NCI-H1694 treated with DMSO at 0.1 percent for 48 hours (cell line): ENCODE data around the gene CDH4.

ENCODE experiments used
- DNase-seq: peaks from one replicate; lab custom pipeline; 2025; lab: John Stamatoyannopoulos, UW

Gene CDH4

DNA sequence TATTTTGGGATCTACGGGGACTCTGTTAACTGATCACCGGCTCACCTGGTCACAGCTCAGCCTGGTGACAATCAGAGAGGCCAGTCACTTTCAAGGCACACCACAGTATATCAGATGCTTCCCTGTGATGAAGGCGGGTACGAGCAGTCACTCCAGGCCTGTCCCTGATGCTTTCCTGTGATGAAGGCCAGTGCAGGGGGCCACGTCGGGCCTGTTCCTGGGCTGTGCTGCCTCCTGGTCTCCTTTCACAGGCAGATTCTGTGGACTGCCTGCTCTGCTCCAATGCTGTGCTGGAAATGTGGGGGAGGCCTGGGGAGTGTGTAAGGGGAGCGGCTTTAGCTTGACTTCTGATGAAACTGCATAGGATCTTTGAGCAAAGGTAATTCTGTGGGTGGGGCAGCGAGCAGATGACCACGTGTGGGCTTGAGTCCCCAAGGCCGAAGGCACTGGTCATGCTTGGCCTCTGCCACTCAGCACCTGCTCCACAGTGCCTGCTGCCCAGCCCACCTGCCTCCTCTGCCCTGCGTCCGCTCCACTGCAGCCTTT, 441.1 kb downstream of the CDH4 start:
- no peak for DNase-seq

DNA sequence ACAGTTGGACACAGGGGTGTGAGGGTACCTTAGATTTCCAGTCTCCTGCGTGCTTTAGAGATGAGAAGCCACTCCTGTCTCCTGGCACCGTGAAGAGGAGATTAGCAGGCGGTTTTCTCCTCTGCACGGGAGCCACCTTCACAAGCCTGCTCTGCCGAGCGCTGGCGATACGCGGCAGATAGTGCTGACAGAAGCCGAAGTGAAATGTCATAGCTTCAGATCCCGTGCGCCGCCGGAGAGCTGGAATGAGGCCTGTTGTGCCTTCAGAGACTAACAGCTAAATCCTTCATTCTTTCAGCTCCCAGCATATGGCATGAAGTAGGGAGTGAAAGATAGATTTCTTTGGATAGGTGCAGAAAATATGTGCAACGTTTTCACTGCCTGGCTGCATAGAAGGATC, 442.6 kb downstream of the CDH4 start:
- no peak for DNase-seq

DNA sequence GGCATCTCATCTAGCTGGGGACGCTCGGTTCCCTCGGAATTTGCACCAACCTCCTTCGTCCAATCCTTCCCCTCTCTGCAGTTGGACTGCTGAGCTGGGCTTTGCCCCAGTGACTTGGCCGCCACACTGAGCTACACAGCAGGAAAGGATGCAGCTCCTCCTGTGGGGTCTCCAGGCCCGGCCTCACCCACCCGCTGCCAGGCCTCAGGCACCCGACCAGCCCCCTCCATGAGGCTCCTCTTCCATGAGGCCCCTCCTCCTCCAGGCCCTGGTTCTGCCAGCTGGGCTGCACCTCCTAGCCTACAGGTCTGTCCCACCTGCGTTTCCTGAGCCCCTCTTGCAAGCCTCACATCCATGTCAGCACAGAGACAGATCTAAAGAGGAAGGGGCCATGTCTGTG, 443.7 kb downstream of the CDH4 start:
- DNase-seq = no peak

DNA sequence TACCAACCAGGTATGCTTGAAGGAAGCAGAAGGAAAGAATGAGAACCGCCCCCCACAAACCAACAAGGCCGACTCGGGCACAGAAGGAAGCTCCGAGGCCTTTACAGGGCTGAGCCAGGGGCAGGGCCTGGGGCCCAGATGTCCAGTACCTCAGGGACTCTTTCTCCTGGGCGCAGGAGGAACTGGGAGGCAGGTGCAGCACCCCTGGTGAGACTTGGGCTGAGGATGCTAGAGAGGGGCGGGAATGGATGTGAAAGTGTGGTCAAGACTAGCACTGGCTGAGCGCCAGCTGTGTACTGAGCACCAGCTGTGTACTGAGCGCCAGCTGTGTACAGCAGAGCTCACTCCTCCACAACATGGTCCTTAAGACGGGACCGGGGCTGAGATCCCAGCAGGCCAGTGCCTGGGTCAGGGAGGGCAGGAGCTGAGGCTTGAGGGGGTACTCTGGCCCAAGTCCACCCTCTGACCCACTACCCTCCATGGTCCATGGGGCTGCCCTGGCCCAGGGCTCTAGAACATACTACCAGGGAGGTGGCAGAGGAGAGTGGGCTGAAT, 444.2 kb downstream of the CDH4 start:
- no peak for DNase-seq

DNA sequence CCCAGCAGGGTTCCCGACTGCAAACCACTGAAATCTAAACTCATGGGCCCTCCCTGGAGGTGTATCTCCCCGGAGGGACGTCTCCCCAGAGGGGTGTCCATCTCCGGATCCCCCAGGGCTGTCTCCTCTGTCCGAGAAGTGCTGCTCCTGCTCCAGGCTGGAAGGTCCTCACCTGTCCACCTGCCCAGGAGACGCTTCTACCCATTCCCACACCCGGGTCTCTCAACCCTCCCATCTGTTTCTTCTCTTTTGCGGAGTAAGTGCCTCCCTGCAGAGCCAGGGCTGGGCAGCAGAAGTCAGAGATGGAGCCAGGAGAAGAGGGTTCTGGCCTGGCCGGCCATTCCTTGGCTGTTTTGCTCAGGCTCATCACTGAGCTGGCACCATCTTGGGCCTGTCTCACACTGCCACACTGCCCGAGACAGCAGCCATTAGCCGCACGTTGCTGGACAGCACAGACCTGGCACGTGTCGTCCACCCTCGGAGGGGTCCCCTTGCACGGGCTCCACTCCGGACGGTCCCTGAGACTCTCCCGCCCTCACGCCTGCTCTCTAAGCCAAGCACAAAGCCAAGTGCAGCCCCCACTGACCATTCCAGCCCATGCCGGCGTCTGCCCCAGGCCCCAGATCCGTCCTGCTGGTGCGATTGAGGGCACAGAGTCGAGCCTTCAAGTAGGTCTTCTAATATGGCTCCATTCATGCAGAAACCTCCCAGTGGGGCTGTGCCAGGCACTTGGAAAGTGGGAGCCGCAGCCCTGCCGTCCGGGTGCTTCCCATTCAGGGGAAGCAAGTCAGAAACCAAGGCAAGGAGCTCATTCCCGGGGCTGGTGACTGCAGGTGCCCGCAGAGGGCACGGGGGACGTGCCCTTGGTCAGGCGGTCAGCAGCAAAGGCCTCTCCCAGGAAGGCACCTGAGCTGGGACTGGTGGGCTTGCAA, 445.9 kb downstream of the CDH4 start:
- no peak for DNase-seq

DNA sequence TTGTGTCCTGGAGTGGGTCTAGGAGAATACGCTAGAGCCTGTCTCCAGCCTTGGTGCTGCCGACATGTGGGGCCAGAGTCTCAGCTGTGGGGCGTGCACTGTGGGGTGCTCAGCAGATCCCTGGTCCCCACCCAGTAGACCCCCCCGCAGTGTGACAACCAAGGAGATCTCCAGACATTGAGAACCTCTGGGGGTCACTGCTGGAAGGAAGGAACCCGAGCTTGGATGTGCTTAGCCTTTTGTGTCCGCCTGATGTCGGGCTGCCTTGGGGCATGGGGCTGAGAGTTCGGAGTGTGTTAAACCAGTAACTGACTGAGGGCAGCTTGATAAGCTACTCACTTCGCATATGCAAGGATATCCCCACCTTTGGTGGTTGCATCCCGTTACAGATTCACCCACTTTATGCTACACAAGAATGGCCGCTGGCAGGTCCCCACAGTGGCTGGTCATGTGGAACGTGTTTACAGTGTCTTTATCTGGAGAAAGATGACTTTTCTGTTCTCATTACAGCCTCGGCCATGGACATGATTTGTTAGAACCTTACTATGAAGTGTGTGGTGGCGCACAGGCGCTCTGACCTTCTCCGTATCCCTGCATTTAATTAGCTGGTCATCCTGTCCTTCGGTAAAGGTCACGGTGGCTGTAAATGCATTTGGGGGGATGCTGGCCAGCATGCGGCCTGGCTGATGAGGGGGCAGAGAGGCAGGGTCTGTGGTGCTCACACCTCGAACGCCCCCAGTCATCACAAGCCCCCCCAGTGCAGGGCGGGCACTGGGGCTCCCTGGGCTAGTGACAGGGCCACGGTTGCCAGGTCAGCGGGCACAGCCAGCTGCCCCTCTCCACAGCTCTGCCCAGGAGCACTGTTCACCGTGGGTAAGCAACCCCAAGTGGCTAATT, 446.8 kb downstream of the CDH4 start:
- DNase-seq = no peak

DNA sequence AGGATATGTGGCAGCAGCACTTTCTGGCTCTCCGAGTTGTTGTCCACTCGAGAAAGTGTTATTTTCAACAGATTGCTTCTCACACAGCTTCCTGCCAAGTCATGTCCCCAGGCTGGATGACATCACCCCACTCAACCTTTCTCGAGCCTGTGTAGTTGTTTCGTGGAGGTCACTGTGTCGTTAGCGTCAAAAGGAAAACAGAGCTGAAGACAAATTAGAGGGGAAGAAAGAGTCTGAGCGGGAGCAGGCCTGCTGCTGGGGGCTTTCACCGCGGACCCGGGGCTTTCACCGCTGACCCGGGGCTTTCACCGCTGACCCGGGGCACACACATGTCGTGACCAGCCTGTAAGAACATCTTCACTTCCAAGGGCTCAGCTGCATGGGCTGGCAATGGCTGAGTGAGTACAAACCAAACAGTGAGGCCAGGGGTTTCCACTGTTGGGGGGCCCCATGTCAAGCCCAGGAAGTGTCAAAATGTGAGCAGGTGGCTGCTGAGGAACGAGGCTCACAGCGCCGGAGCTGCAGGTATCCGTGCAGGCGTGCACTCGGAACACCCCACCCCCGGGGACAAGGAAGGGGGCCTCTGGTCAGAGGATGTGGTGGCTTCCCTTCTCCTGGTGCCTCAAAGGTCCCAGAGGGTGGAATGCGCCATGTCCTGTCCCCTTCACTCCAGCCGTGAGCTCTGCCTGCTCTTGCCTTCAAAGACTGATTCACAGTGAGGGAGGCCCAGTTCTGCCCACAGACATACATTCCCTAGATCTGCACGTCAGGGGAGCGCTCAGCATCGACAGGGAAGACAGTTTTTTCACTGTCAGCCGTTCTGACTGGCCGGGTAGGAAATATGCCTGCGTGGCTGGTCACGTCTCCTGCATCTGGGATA, 447.7 kb downstream of the CDH4 start:
- DNase-seq = no peak

DNA sequence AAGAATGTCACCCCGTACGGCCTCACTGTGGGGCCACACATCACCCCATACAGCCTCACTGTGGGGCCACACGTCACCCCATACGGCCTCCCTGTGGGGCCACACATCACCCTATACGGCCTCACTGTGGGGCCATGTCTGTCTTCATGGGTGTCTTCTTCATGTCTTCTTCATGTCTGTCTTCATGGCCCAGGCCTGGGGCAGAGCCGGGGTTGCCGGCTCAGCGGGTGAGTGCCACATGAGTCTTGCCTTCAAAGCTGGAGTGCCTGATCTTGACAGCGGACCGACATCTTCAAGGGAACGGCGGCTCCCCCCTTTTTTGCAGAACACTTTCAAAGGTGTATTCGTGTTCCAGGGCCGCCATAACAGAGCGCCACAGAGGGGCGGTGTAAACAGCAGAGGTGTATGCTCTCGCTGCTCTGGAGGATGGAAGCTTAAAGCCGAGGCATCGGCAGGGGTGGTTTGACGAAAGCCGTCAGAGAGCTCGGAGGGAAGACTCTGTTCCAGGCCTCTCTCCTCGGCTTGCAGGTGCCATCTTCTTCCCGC, 448.6 kb downstream of the CDH4 start:
- no peak for DNase-seq

DNA sequence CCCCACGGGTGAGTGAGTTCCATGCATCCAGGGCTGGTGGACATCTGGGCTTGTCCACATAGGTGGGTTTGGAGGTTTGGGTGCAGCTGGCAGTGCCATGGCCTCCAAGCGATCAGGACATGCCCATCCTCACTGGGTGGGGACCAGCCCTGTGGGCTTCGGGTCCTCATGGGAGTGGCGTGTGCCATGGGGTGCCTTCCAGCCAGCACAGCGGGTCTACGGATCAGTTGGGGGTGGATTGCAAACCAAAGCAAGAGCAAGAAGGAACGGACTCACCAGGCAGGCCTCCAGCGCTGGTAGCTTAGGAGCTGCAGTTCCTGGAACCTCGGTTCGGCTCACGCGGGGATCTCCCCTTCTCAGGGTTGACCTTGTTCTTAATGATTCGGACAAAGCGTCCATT, 449.3 kb downstream of the CDH4 start:
- DNase-seq = no peak

DNA sequence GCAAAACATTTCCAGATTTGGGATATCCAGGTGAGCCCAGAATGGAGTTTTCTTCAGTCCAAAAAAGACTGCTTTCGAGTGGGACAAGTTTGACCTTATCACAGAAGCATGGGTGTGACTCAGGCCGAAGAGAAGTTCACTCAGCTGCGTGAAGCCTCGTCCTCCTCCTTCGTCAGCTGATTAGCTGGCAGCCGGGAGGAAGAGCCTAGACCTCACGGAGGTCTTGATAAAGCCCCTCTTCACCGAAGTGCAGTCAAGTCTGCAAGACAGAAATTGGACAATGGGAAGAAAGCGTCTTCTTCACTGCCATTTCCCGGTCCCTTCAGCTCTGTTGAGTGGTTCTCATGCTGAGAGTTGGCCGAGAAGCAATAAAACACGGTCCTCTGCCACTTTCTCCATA, 449.7 kb downstream of the CDH4 start:
- DNase-seq = no peak

DNA sequence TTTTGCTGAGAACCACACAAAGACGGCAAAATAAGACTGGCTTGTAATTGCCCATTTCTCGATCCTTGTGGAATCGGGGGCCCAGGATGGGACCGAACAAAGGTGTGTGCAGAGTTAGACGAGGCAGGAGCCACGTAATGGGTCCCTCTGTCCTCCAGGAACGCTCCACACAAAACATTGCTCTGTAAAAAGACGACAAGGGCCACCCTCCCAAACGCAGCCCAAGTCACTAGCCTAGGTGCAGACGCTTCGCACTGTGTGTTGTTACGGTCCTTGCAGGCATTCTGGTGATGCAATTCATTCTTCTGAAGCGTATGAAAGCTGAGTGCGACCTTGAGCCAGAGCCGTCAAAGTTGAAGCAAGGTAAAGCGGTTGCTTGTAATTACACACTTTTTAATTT, 450.2 kb downstream of the CDH4 start:
- no peak for DNase-seq

DNA sequence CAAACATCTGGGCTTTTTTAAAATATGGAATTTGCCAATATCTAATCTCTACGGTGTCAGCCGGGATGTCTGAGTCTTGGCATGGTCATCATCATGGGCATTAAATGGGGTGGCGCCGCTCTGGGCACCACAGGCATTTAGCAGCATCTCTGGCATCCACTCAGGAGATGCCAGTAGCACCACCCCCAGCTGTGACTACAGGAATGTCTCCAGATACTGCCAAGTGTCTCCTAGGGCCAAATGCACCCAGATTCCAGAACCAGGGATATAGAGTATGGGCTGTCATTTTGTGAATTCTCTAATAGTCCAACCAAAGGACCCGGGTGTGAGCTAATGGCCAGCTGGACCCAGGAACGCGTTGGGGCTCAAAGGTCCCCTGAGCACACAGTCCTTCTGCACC, 452.6 kb downstream of the CDH4 start:
- no peak for DNase-seq

DNA sequence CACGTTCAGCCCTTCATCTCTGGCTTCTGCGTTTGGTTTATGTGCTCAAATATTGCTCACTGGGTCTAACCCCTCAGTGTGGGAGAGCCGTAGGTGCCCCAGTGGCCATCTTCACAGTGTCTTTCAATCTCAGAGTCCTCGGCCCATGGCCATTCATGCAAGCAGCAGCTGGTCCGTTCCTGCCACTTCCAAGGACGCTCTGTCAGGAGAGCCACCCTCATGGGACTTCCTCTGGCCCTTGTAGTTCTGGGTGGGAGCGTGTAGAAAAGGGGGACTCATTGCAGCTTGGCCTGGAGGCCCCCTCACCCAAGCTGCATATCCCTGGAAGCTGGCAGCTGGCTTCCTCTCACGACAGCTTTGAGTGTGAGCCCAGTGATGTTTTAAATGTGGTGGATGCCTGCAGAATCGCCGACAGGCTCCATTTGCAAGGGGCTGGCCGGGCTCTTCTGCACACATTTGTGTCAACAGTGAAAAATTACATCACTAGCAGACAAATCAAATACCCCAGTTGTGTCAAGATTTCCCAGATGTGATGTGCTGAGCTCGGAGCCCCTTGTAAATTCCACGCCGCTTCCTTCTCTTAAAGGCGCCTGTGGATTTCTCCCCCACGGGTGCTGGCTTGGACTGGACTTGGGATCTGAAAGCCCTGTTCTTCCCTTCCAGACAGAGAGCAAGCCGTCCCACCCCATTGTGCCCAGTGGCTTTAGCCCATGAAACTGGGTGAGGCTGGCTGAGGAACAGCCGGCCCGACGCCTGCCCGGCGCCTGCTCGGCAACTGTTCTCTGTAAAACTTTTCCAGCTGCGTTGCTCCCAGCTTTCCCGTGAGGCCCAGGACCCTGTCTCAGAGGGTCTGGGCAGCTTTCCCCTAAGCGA, 453.6 kb downstream of the CDH4 start:
- DNase-seq = no peak

DNA sequence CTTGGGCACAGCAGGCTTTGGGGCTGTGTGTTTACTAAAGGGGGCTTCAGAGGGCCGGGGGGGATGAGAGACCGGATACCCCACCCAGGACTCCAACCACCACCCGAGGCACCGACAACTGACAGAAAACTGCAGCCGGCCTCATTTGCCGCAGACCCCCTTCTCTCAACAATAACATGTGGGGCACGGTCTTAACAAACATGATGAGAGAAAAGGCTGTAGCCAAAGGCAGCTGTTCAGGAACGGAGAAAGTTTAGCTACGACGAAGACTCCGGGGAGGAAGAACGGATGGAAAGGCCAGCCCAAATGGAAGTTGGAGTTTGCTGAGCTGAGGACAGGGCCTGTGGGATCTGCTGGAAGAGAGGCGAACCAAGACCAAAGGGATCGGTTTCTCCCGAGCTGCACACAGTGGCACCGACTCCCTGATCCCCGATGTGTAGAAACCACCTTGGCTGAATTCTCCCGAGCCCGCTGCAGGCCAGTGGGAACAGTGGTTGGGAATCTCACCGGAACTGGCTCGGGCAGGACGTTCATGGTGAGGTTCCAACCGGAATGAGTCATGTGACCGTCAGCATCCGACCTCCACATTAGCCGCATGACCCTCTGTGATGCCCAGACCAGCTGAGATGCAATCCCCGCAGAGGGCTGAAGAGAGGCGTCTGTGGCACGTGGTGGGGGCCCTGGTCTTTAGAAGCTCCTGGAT, 454.3 kb downstream of the CDH4 start:
- no peak for DNase-seq

DNA sequence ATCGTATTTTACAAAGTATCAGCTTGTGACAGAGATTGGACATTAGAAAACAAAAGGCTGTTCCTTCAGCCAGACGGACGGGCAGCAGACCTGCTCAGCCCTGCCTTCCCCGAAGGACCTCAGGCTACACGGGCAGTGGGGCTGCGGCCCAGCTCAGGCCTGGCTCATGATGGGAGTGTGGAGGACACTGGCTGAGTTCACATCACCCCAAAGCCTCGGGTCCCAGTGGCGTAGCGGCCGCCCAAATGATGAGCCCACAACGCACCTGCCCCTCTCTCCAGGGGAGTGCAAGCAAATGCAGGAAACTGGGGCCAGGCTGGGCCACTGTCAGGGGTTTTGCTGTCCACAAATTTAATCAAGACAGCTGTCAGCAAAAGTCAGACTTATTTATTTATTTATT, 456.8 kb downstream of the CDH4 start:
- no peak for DNase-seq

DNA sequence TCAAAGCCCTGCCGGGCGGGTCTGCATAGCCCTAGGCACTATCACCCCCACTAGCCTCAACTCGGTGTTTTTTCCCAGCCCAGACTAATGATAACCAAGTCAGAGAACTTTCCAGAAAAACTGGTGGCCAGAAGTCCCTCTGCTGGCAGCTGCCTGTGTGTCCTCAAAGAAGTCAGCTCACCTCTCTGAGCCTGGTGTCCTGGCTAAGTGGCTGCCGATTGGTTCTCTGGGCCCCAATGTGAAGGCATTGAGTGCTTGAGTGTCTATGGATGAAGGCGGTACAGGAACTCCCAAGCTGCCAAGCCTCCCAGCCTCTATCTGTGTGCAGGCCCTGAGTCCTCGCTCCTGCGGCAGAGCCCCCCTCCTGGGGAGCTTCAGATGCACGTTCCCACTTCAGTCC, 458.0 kb downstream of the CDH4 start:
- DNase-seq = no peak

DNA sequence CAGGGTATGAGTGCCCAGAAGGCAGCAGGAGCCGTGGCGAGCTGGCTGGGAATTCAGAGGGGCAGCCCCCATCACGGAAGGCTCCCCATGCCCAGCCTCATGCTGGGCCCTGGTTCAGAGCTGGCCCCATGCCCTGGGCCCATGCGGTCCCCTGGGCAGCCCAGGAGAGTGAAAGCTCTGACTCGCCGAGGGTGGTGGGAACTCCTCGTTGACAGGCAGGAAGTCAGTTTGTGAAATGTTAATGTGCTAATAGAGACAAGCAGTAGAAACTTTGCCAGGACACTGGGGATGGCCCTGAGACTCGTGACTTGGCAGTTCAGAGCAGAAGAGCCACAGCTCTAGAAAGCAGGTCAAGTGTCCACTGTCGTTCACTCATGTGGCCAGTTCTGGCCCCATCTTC, 460.6 kb downstream of the CDH4 start:
- no peak for DNase-seq

DNA sequence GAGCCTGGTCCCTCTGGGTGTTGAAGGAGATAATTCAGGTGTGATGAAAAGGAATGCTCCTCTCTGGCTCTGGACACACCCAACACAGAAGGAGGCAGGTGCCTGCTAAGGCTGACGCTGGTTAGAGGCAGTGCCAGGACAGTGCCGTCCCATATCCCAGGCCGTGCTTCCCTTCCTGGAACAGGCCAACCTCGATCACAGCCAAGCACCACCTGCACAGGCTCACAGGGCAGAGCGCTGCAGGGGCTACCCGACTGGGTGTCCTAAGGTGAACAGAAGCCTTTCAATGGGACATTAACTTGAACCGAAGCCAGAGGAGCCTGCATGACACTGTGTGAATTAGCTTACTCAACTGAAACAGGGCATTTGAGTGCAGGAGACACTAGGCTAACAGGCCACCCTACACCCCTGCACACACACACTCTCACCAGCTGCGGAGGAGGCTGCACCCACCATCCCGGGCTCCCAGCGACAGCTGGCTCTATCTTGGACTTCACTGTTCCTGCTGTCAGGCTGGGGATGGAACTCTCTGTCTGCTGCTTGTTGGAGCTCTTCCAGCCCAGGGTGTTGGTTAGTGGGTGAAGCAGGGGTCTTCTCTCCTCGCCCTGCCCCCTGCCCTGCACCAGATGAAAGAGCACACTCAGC, 466.4 kb downstream of the CDH4 start:
- DNase-seq = no peak
